Thyroid gland (tissue), 4 donors: ENCODE measurements around the gene TNIP2. TPM values are rescaled to one million over a fixed set of nuclear protein-coding genes. Genes with fewer than 3 reads are reported as not detected.

Experiments used
- DNase-seq, 2 donors: peaks; one replicate each; pipeline ENCODE4 v3.0.0-alpha.2; 2019
- H3K27ac ChIP-seq, 3 donors: fragments of 200-600 bp; sonication (generic); 1 replicate in 2 of 3; 2 replicates in 1 of 3; pipeline ENCODE4 v1.5.1; 2016 to 2019; ENCODE audit warnings: mild to moderate bottlenecking in 1 of 3, moderate library complexity in 1 of 3
- H3K27me3 ChIP-seq: fragments of 200-600 bp; sonication (generic); one replicate; pipeline ENCODE4 v1.5.1; 2019
- H3K36me3 ChIP-seq, 2 donors: fragments of 200-600 bp; sonication (generic); one replicate each; pipeline ENCODE4 v1.5.1; 2016 to 2019
- H3K4me1 ChIP-seq, 2 donors: fragments of 200-600 bp; sonication (generic); one replicate each; pipeline ENCODE4 v1.5.1; 2017 to 2019
- H3K4me3 ChIP-seq, 3 donors: fragments of 200-600 bp; sonication (generic); replicated peaks in 1 of 3; 1 replicate in 2 of 3; 2 replicates in 1 of 3; pipeline ENCODE4 v1.5.1; 2016; ENCODE audit warnings: mild to moderate bottlenecking in 1 of 3
- H3K9me3 ChIP-seq: fragments of 200-600 bp; sonication (generic); one replicate; pipeline ENCODE4 v1.5.1; 2017
- CTCF ChIP-seq, 6 experiments: fragments of 200-600 bp in 3 of 6; fragments of 450-650 bp in 3 of 6; sonication (generic) in 3 of 6; IDR thresholded peaks; one replicate each; pipeline ENCODE4 v1.5.1; 2016 to 2019; ENCODE audit warnings: antibody characterized with exemption in 6 of 6, mild to moderate bottlenecking in 2 of 6, inconsistent platforms in 1 of 6, moderate library complexity in 1 of 6
- POLR2A ChIP-seq, 2 donors: fragments of 450-650 bp; IDR thresholded peaks; one replicate each; pipeline ENCODE4 v1.6.1; 2017; ENCODE audit warnings: antibody characterized with exemption in 2 of 2, mild to moderate bottlenecking in 2 of 2, moderate library complexity in 1 of 2
- WGBS, 2 donors: methylation state at CpG; one replicate each; pipeline ENCODE4 v1.1.5; 2017; 5-methylcytosine and 5-hydroxymethylcytosine counted together
- intact Hi-C: fragments of 100-400 bp; cut with DNase I; formaldehyde crosslinking; loops from one replicate; pipeline ENCODE4 v1.15.1; 2023
- total RNA-seq, 4 donors: library from RNA; depleted of rRNA; stranded (reverse); fragments of >200 nt; gene quantifications; one replicate each; pipeline ENCODE4 v1.2.3, GENCODE V29; 2016

Gene TNIP2
- total RNA-seq, 4 donors from 2014 or later = 44.7 to 65.4 (median 52.2) TPM

GRCh38 chr4:2792396-2792710 is 36.2 kb upstream of the TNIP2 start:
- Histone ChIP-seq H3K9me3 (no peaks in the 10 kb centered on the region), H3K4me1 (peaks cover 37 to 70% of the 10 kb centered on the region in 2 donors), H3K36me3 (no peaks in the 10 kb centered on the region), H3K4me3 (no peak overlapping the region), H3K27ac (peak overlapping the region in 2 of 3 donors; percentile 32 to 49), H3K27me3 (no peaks in the 10 kb centered on the region)
- intact Hi-C loops = no loop called here
- WGBS, 2 donors = 50 to 93% methylated on average over 1 to 5 of the region's 8 CpGs
- DNase-seq = no peak
- TF ChIP-seq CTCF (IDR thresholded peaks at IDR 0.05) (no peak), POLR2A (IDR thresholded peaks at IDR 0.05) (no peak)

GRCh38 chr4:2791518-2792395 is 35.6 kb upstream of the TNIP2 start:
- Histone ChIP-seq H3K4me3 (no peak overlapping the region), H3K4me1 (peaks cover 31 to 65% of the 10 kb centered on the region in 2 donors), H3K27ac (peak overlapping the region in 1 of 3 donors; percentile 49), H3K36me3 (no peaks in the 10 kb centered on the region), H3K27me3 (no peaks in the 10 kb centered on the region), H3K9me3 (no peaks in the 10 kb centered on the region)
- intact Hi-C loops = no loop called here
- TF ChIP-seq POLR2A (IDR thresholded peaks at IDR 0.05) (no peak), CTCF (IDR thresholded peaks at IDR 0.05) (no peak)
- DNase-seq = no peak
- WGBS, 2 donors = 95 to 99% methylated on average over 8 to 9 of the region's 10 CpGs

GRCh38 chr4:2790583-2791517 is 34.7 kb upstream of the TNIP2 start:
- Histone ChIP-seq H3K27ac (peak overlapping the region in 1 of 3 donors; percentile 24), H3K36me3 (no peaks in the 10 kb centered on the region), H3K9me3 (no peaks in the 10 kb centered on the region), H3K4me1 (peaks cover 22 to 56% of the 10 kb centered on the region in 2 donors), H3K4me3 (no peak overlapping the region), H3K27me3 (no peaks in the 10 kb centered on the region)
- intact Hi-C loops = no loop called here
- 85 to 94% methylated on average over 15 to 16 of the region's 19 CpGs for WGBS, 2 donors
- DNase-seq = no peak
- TF ChIP-seq POLR2A (IDR thresholded peaks at IDR 0.05) (no peak), CTCF (IDR thresholded peaks at IDR 0.05) (no peak)

- H3K27ac ChIP-seq = no peak overlapping the region
- WGBS, 2 donors = 92% methylated on average over 16 to 21 of the region's 24 CpGs
- H3K27me3 ChIP-seq = no peaks in the 10 kb centered on the region
- H3K9me3 ChIP-seq = no peaks in the 10 kb centered on the region
- peaks cover 14 to 48% of the 10 kb centered on the region in 2 donors for H3K4me1 ChIP-seq
- no peak for TF ChIP-seq CTCF (IDR thresholded peaks at IDR 0.05)
- TF ChIP-seq POLR2A (IDR thresholded peaks at IDR 0.05) = no peak
- no peak overlapping the region for H3K4me3 ChIP-seq
- intact Hi-C loops = no loop called here
- H3K36me3 ChIP-seq = no peaks in the 10 kb centered on the region
- DNase-seq = no peak
Measured at GRCh38 chr4:2789793-2790582, 33.9 kb upstream of the TNIP2 start.
